Keratinocyte (primary cell): ENCODE measurements around the gene KCNQ2. TPM values are rescaled to one million over a fixed set of nuclear protein-coding genes. Genes with fewer than 3 reads are reported as not detected.

Experiments used
- DNase-seq: peaks from one replicate; pipeline ENCODE4 v3.0.0-alpha.2; 2011; ENCODE audit warnings: low read depth, missing footprints, low spot score
- FAIRE-seq: peaks from 2 replicates; lab custom pipeline; 2011; peaks lifted over from hg19 to GRCh38; lab: Jason Lieb, UNC
- H2AFZ ChIP-seq: 2 replicates; pipeline ENCODE4 v1.6.0; 2012; ENCODE audit warnings: low read length, control low read depth, inconsistent platforms; ENCODE audit not compliant: control insufficient read depth
- H3K27ac ChIP-seq: 2 replicates; pipeline ENCODE4 v1.5.1; 2011; ENCODE audit warnings: low read length; ENCODE audit not compliant: control insufficient read depth, insufficient read depth
- H3K27me3 ChIP-seq: 3 replicates; pipeline ENCODE4 v1.6.0; 2011; ENCODE audit warnings: low read length; ENCODE audit not compliant: control insufficient read depth, insufficient read depth; ENCODE audit errors: extremely low read depth
- H3K36me3 ChIP-seq, 2 experiments: 2 replicates in 1 of 2; 3 replicates in 1 of 2; pipeline ENCODE4 v1.5.1; 2011; ENCODE audit warnings: low read length in 2 of 2, mild to moderate bottlenecking in 1 of 2; ENCODE audit not compliant: control insufficient read depth in 2 of 2, insufficient read depth in 2 of 2; ENCODE audit errors: extremely low read depth in 1 of 2
- H3K4me1 ChIP-seq: 3 replicates; pipeline ENCODE4 v1.5.1; 2011; ENCODE audit warnings: low read length; ENCODE audit not compliant: control insufficient read depth, insufficient read depth; ENCODE audit errors: extremely low read depth
- H3K4me2 ChIP-seq: 3 replicates; pipeline ENCODE4 v1.6.0; 2011; ENCODE audit warnings: low read depth, low read length; ENCODE audit not compliant: control insufficient read depth, insufficient read depth; ENCODE audit errors: extremely low read depth
- H3K4me3 ChIP-seq, 3 experiments: fragments of 200-600 bp in 1 of 3; sonication (generic) in 1 of 3; 2 replicates in 2 of 3; 3 replicates in 1 of 3; pipeline ENCODE4 v1.5.1; 2011 to 2016; ENCODE audit warnings: low read length in 3 of 3, mild to moderate bottlenecking in 3 of 3, control low read depth in 2 of 3, inconsistent platforms in 1 of 3, low read depth in 1 of 3, mixed read lengths in 1 of 3, mixed run types in 1 of 3, moderate library complexity in 1 of 3; ENCODE audit not compliant: control insufficient read depth in 2 of 3, insufficient read depth in 2 of 3; ENCODE audit errors: extremely low read depth in 1 of 3
- H3K79me2 ChIP-seq: 2 replicates; pipeline ENCODE4 v1.6.0; 2012; ENCODE audit warnings: low read length; ENCODE audit not compliant: control insufficient read depth, insufficient read depth
- H3K9ac ChIP-seq: 3 replicates; pipeline ENCODE4 v1.6.0; 2011; ENCODE audit warnings: low read length; ENCODE audit not compliant: control insufficient read depth, insufficient read depth; ENCODE audit errors: extremely low read depth
- H3K9me1 ChIP-seq: 3 replicates; pipeline ENCODE4 v1.6.0; 2011; ENCODE audit warnings: low read length; ENCODE audit not compliant: control insufficient read depth, insufficient read depth; ENCODE audit errors: extremely low read depth
- H3K9me3 ChIP-seq: 2 replicates; pipeline ENCODE4 v1.5.1; 2012; ENCODE audit warnings: low read depth, low read length; ENCODE audit not compliant: control insufficient read depth
- H4K20me1 ChIP-seq: 3 replicates; pipeline ENCODE4 v1.6.0; 2011; ENCODE audit warnings: low read length; ENCODE audit not compliant: control insufficient read depth, insufficient read depth; ENCODE audit errors: extremely low read depth
- CTCF ChIP-seq, 3 experiments: IDR thresholded peaks in 1 of 3; conservative IDR thresholded peaks in 1 of 3; optimal IDR thresholded peaks in 1 of 3; 2 replicates in 2 of 3; 3 replicates in 1 of 3; pipeline versions ENCODE3 to v1.5.1; 2011; ENCODE audit warnings: low read length in 3 of 3, mild to moderate bottlenecking in 3 of 3, moderate library complexity in 2 of 3, control low read depth in 1 of 3, inconsistent platforms in 1 of 3; ENCODE audit not compliant: insufficient read depth in 2 of 3; ENCODE audit errors: extremely low read depth in 1 of 3
- EZH2 ChIP-seq: IDR thresholded peaks from one replicate; pipeline ENCODE4 v1.6.1; 2012; ENCODE audit warnings: inconsistent platforms, mild to moderate bottlenecking, low read length, moderate library complexity
- dilution Hi-C: fragments of 300-500 bp; cut with MboI; formaldehyde crosslinking; loops from one replicate; pipeline ENCODE4 v1.7.0; 2020; ENCODE audit warnings: low sequenced_read_pairs; ENCODE audit not compliant: extremely low pct_ligation_motif_present
- polyA plus RNA-seq, 5 experiments: library from polyadenylated mRNA; depleted of rRNA in 3 of 5; stranded (reverse) in 3 of 5; stranded (forward) in 1 of 5; unstranded in 1 of 5; fragments of >200 nt; gene quantifications; 1 replicate in 1 of 5; 2 replicates in 3 of 5; 3 replicates in 1 of 5; pipeline versions ENCODE4 v1.2.1 to v1.2.3, GENCODE V29; 2011 to 2012; ENCODE audit warnings: missing spikeins in 2 of 5, low read depth in 1 of 5, low replicate concordance in 1 of 5

Gene KCNQ2
- polyA plus RNA-seq, 1 donor (not counting 4 experiments of a cell fraction or from before 2014, with no cell fraction given) = not detected

- Histone ChIP-seq H3K9me3 (peaks cover 1% of the 10 kb centered on the region), H3K27ac (no peak overlapping the region), H3K9me1 (no peaks in the 10 kb centered on the region), H2AFZ (no peak overlapping the region), H3K4me3 (no peak overlapping the region), H3K27me3 (peaks cover 3% of the 10 kb centered on the region), H3K36me3 (no peaks in the 10 kb centered on the region), H3K9ac (no peak overlapping the region), H3K4me1 (no peaks in the 10 kb centered on the region), H4K20me1 (no peaks in the 10 kb centered on the region), H3K79me2 (no peaks in the 10 kb centered on the region), H3K4me2 (no peak overlapping the region)
- DNase-seq = no peak
- FAIRE-seq = no peak
- no peak for TF ChIP-seq CTCF (optimal IDR thresholded peaks at IDR 0.05 in 1 of 3, IDR thresholded peaks at IDR 0.05 in 1 of 3, conservative IDR thresholded peaks at IDR 0.05 in 1 of 3; ENCODE audit: extremely low read depth in 1 of 3, insufficient read depth in 2 of 3, low read length in 3 of 3)
- TF ChIP-seq EZH2 = no peak
- dilution Hi-C loops = no loop called here
Measured at GRCh38 chr20:63407928-63408683, 64.3 kb downstream of the KCNQ2 start.

DNA sequence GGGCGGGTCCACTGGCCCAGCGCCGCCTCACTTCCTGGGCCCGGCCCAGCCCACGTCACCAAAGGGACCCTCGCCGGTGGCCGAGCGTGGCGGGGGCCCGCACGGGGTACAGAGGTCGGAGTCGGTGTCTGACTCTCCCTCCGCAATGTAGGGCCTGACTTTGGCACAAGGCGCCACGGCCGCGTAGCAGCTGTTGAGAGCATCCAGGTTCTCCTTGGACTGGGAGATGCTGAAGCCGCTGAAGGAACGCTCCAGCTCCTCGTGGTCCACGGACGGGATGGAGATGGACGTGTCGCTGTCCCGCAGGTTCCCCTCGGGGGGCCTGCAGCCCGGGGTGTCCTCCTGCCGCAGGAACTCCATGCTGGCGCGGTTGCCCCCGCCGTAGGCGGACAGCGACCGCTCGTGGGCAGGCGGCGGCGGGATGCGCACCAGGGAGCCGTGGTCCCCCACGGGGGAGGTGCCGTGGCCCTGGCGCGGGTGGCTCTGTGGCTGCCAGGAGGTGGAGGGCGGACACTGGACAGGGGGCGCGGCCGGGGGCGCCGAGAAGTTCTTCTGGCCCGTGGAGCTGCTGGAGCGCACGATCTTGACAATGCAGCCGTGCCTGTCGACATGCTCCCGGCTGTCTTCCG is 65.7 kb downstream of the KCNQ2 start:
- H3K4me2 ChIP-seq = no peak overlapping the region
- no peak overlapping the region for H3K27ac ChIP-seq
- peaks cover 10% of the 10 kb centered on the region for H3K27me3 ChIP-seq
- peaks cover 1% of the 10 kb centered on the region for H3K9me3 ChIP-seq
- no peaks in the 10 kb centered on the region for H3K79me2 ChIP-seq
- DNase-seq (no peak), FAIRE-seq (no peak)
- dilution Hi-C loops = no loop called here
- H3K9ac ChIP-seq = no peak overlapping the region
- H3K4me1 ChIP-seq = no peaks in the 10 kb centered on the region
- no peaks in the 10 kb centered on the region for H4K20me1 ChIP-seq
- H3K36me3 ChIP-seq = no peaks in the 10 kb centered on the region
- H3K9me1 ChIP-seq = no peaks in the 10 kb centered on the region
- TF ChIP-seq EZH2 (no peak), CTCF (optimal IDR thresholded peaks at IDR 0.05 in 1 of 3, IDR thresholded peaks at IDR 0.05 in 1 of 3, conservative IDR thresholded peaks at IDR 0.05 in 1 of 3; ENCODE audit: extremely low read depth in 1 of 3, insufficient read depth in 2 of 3, low read length in 3 of 3) (no peak)
- H2AFZ ChIP-seq = no peak overlapping the region
- H3K4me3 ChIP-seq = no peak overlapping the region
